Right hindlimb (tissue), 1 donor: ENCODE results near the gene PER2.
A peak's percentile ranks its signal among the peaks of the same experiment; 100 is the strongest.

Experiments
- DNase-seq: peaks from one replicate; pipeline ENCODE4 v3.0.0-alpha.2; 2018

PER2 gene

GRCh38 chr2:238225911-238226697, 62.3 kb downstream of the PER2 start:
- no peak for DNase-seq

DNA sequence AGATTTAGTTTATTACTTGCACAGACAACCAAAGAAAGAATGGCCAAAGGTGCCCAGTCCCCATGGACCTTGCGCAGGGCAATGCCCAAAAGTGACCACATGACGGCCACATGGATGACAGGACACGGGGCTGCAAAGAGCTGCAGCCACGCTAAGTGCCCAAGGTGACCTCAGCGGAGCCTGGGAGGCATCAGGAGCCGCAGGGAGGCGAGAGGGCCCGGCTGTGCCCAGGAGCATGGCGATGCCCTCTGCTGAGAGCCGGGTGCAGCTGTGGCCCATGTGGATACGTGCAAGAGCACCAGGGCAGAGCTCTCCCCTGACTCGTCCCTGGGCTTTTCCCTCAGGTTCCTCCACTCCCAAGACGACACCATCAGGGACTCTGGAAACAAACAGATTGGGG, 63.3 kb downstream of the PER2 start:
- DNase-seq: no peak

DNA sequence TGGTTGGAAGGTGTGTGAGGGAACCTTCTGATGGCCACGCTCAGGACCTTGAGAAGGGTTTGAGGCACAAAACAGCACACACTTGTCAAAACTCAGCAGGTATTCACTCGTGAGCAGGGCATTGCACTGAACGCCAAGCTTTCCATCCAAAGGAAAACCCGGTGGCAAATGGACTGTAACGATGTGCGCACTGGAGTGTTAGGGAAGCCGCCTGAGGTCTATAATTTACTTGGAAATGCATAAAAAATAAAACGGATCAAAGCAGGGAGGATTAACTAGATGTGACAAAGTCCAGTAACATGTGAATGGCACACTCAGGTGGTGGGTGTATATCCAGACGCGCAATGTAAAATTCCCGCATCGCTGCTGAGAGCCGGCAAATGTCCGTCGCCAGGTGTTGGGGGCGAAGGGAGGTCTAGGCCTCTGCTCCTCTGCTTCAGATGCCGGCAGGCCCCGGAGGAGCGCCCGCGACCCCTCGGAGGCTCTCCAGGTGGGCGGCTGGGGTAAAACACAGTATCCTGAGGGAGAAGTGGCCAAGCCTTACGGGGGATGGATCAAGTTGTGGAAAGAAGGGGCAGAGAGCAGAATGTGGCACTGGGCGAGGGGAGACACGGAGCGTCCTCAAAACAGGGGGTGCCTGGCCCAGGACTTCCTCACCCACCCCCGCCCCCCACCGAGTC, 63.9 kb downstream of the PER2 start:
- no peak for DNase-seq

- no peak for DNase-seq
These were observed 67.4 kb downstream of the PER2 start for GRCh38 chr2:238220892-238221521.

DNA sequence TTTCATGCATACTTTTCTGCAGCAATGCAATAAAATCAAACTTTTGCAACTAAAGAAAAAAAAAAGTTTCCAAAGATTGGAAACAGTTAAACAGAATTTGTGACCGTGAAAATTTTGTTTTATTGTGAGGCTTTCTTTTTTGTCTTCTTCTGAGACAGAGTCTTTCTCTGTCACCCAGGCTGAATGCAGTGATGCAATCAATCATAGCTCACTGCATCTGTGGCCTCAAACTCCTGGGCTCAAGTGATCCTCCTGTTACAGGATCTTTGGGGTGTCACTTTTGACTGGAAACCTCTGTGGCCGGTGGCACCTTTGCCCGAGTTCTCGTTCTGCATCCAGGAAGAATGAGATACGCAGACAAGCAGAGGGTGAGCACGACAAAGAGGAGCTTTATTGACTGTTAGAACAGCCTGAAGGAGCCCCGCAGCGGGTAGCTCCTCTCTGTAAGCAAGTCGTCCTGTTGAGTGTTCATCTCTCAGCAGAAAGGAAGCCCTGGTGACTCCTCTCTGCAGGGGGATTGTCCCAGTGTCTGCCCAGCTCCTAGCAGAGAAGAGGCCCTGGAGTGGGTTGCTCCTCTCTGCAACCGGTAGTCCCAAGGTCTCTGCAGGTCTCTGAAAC, 68.0 kb downstream of the PER2 start:
- no peak for DNase-seq

GRCh38 chr2:238216651-238217184, 71.7 kb downstream of the PER2 start:
- DNase-seq: peak; percentile 67

DNA sequence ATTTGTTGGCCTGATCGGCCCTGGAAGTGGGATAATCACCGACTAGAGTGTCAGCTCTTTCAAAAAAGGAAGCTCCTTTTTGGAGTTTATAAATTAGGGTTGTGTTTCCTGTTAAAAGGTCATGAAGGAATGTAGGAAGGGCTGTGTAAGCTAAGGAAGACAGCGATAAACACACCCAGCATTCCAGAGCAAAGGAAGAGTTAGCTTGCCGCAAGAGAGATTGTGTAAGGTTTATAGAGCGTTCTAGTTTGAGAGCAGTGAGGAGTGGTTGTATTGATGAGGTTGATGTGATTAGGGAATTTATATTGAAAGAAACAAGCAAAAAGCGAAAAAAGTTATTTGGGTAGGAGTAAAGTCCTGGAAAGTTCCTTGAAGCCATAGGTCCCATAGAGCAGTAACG, 81.4 kb downstream of the PER2 start:
- DNase-seq: no peak

GRCh38 chr2:238203973-238204683, 84.3 kb downstream of the PER2 start:
- no peak for DNase-seq

- DNase-seq: peak; percentile 92
These were observed 85.1 kb downstream of the PER2 start, which contains the start of gene ILKAP for GRCh38 chr2:238203094-238203972. TSS of gene ILKAP (minus strand) at chr2:238203695. CDS start at chr2:238203553, 142 bp downstream.

DNA sequence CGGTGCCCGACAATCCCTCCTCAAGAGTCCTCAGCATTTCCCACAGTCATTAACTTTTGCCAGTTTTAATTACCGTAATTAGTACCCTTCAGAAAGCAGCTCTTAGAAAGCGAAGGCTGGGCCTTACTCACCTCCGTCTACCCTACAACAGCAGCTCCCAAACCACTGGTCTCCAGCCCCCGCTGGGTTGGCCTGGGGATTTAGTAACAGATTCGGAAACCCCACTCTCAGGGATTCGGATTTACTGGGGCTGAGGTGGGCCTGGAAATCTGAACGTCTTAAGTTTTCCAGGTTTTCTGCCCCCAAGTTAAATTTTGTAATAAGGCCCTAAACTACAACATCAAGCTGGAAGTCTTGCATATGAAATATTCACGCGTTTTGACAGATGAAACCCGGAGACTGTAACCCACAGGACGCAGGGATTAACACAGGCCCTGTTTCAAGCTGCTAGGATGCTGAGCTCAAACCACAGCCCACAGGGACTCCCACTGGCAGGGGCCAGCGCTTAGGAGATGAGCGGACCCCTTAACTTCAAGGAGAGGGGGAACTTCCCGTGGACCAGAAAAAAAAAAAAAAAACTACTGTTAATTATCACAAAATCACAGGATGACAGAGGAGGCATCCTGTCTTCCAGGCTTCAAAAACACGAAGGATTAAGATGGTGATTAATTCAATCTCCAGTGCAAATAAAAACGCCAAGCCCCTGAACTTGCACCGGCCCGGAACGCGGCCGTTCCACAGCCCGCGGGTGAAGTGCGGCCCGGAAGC, 85.9 kb downstream of the PER2 start:
- DNase-seq: peak; percentile 33
